Left lung (tissue), 10 donors: ENCODE measurements around the gene RPS6KA2. TPM values are rescaled to one million over a fixed set of nuclear protein-coding genes. Genes with fewer than 3 reads are reported as not detected.
A peak's percentile ranks its signal among the peaks of the same experiment; 100 is the strongest.

Experiments
- ATAC-seq: fragments of 200-7000 bp; cut with Tn5 transposase; one replicate; pipeline ENCODE4 v1.9.1; 2020; ENCODE audit warnings: moderate library complexity
- DNase-seq, 4 donors: peaks; one replicate each; pipeline ENCODE4 v3.0.0-alpha.2; 2013 to 2020
- H3K27ac ChIP-seq, 2 donors: fragments of 200-600 bp; sonication (generic) in 1 of 2; one replicate each; pipeline versions ENCODE4 v1.5.0 to v1.8.0; 2020 to 2021
- H3K27me3 ChIP-seq, 2 donors: fragments of 200-600 bp; sonication (generic) in 1 of 2; one replicate each; pipeline versions ENCODE4 v1.5.0 to v1.8.0; 2020 to 2021
- H3K36me3 ChIP-seq, 2 donors: fragments of 200-600 bp; sonication (generic) in 1 of 2; one replicate each; pipeline versions ENCODE4 v1.5.0 to v1.8.0; 2020 to 2021
- H3K4me1 ChIP-seq, 2 donors: fragments of 200-600 bp; one replicate each; pipeline ENCODE4 v1.8.0; 2021
- H3K4me3 ChIP-seq, 2 donors: fragments of 200-600 bp; sonication (generic) in 1 of 2; one replicate each; pipeline versions ENCODE4 v1.5.0 to v1.8.0; 2020 to 2021; ENCODE audit warnings: mild to moderate bottlenecking in 1 of 2
- H3K9me3 ChIP-seq, 2 donors: fragments of 200-600 bp; sonication (generic) in 1 of 2; one replicate each; pipeline versions ENCODE4 v1.5.0 to v1.8.0; 2020 to 2021
- CTCF ChIP-seq, 2 donors: fragments of 200-600 bp; sonication (generic) in 1 of 2; IDR thresholded peaks; one replicate each; pipeline versions ENCODE4 v1.5.0 to v1.8.0; 2021; ENCODE audit warnings: antibody characterized with exemption in 2 of 2
- intact Hi-C, 2 donors: fragments of 100-400 bp; cut with DNase I; formaldehyde crosslinking; loops; one replicate each; pipeline versions ENCODE4 v1.11.2 to v1.14.2; 2022
- polyA plus RNA-seq, 6 donors: library from polyadenylated mRNA; unstranded; fragments of 120-200 nt; gene quantifications; one replicate each; pipeline ENCODE4 v1.2.1, GENCODE V29; 2013; ENCODE audit not compliant: insufficient read length in 6 of 6
- total RNA-seq, 2 donors: library from RNA; stranded (reverse); fragmentation: NEBNext Ultra II Directional; extraction: Animal tissue kit (Norgen Biotek cat#: 25700); gene quantifications; one replicate each; pipeline ENCODE4 v1.2.1, GENCODE V29; 2021
- donor health status: DM: no; HTN: yes; CAD: no.
- donor health status: DM: no; HTN: no; CAD: no.

Gene RPS6KA2
- total and polyA plus RNA-seq, 8 donors: 42.0 to 160 (median 48.0) TPM

- intact Hi-C loops: no loop called here
- no peak for ATAC-seq
- Histone ChIP-seq H3K27ac (peak overlapping the region; percentile 70 to 74), H3K4me1 (peaks cover 0 to 43% of the 10 kb centered on the region in 2 donors), H3K9me3 (no peaks in the 10 kb centered on the region), H3K27me3 (no peaks in the 10 kb centered on the region), H3K36me3 (no peaks in the 10 kb centered on the region), H3K4me3 (no peak overlapping the region)
- DNase-seq: no peak
- TF ChIP-seq CTCF (IDR thresholded peaks at IDR 0.05): no peak
These were observed 70.7 kb downstream of the RPS6KA2 start for GRCh38 chr6:166556336-166556735.

- intact Hi-C loops: no loop called here
- Histone ChIP-seq H3K27me3 (no peaks in the 10 kb centered on the region), H3K36me3 (no peaks in the 10 kb centered on the region), H3K4me3 (no peak overlapping the region), H3K9me3 (no peaks in the 10 kb centered on the region), H3K27ac (peak overlapping the region; percentile 46 to 50), H3K4me1 (peaks cover 0 to 43% of the 10 kb centered on the region in 2 donors)
- DNase-seq (no peak), ATAC-seq (no peak)
- TF ChIP-seq CTCF (IDR thresholded peaks at IDR 0.05): no peak
These were observed 72.0 kb downstream of the RPS6KA2 start for GRCh38 chr6:166555086-166555485.

- intact Hi-C loops: no loop called here
- no peaks in the 10 kb centered on the region for H3K27me3 ChIP-seq
- no peaks in the 10 kb centered on the region for H3K36me3 ChIP-seq
- H3K9me3 ChIP-seq: no peaks in the 10 kb centered on the region
- H3K4me3 ChIP-seq: no peak overlapping the region
- peak overlapping the region; percentile 46 to 50 for H3K27ac ChIP-seq
- DNase-seq (no peak), ATAC-seq (no peak)
- no peak for TF ChIP-seq CTCF (IDR thresholded peaks at IDR 0.05)
- peaks cover 0 to 43% of the 10 kb centered on the region in 2 donors for H3K4me1 ChIP-seq
These were observed 72.7 kb downstream of the RPS6KA2 start for GRCh38 chr6:166554316-166554715.

- ATAC-seq (no peak), DNase-seq (no peak)
These were observed 73.3 kb downstream of the RPS6KA2 start for GRCh38 chr6:166553563-166554271.

More at GRCh38 chr6:166553563-166554271, 73.3 kb downstream of the RPS6KA2 start:
- no peaks in the 10 kb centered on the region for H3K9me3 ChIP-seq
- no peaks in the 10 kb centered on the region for H3K27me3 ChIP-seq
- no peak overlapping the region for H3K4me3 ChIP-seq
- H3K27ac ChIP-seq: peak overlapping the region; percentile 46 to 50
- peaks cover 0 to 43% of the 10 kb centered on the region in 2 donors for H3K4me1 ChIP-seq
- intact Hi-C loops: no loop called here
- TF ChIP-seq CTCF (IDR thresholded peaks at IDR 0.05): no peak
- H3K36me3 ChIP-seq: no peaks in the 10 kb centered on the region
